Right forelimb (tissue), 1 donor: ENCODE results near the gene ITFG1.
"Not testable (repeated sequence)": the region's sequence is repeated elsewhere in the genome, so short reads cannot be mapped to it uniquely, and the experiment has no call there.

Experiments used
- DNase-seq: peaks from one replicate; pipeline ENCODE4 v3.0.0-alpha.2; 2018

ITFG1 gene

GRCh38 chr16:47143677-47144558 is 316.9 kb downstream of the ITFG1 start, which contains the start of gene NETO2:
Gene NETO2, minus strand, starts transcription at chr16:47143945. Its CDS starts 333 bp downstream, at chr16:47143612.
- DNase-seq, result peak; percentile 70

- DNase-seq, result peak; percentile 65
These were observed 317.8 kb downstream of the ITFG1 start for GRCh38 chr16:47142821-47143676.

GRCh38 chr16:47142486-47142820 is 318.4 kb downstream of the ITFG1 start:
- no peak for DNase-seq

DNA sequence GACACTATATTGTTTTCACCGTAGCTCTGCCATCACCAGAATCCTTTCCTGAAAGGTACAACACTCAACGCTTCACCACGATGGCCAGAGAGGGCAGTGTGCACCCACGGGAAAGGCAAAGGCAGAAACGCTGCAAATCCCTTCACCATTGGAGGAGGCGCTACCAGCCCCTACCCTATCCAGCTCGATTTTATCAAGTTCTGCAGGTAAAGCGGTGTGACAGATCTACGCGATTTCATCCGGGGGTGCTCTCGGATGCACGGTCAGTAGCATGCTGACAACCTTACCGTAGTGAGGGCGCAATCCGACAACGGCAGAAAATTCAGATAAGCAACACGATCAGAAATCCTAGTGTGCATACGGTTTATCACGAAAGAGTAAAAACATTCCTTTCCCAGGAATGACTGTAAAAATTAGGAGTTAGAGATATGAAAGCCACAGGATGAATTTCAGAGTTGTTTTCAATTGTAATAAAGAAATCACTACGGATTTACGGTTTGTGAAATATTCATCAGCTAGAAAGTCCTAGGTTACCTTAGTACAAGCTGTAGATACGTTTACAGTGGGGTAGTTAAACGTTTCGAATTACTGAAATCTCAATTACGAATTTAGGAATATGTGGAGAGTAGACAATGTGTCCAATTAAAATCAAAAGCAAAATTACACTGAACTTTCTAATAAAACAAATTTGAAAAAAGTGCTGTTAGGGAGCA is 318.9 kb downstream of the ITFG1 start:
- DNase-seq, result peak; percentile 87

DNA sequence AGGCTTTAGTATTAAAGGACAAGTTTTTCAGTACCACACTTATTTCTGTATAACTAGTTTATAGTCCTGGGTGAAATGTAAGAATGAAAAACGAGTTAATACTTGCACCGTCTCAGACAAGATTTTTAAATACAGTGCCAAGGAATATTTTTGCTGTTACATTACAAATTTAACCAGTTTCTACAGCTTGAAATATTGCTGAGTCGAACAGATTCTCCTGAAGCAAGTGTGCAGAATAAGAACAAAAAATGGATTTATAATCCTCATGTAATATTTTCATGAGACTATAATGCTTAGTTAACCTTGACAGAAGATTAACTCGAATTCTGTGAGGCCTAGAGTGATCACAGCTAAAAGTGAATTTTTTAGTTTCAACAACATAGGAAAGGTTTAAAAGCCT is 320.2 kb downstream of the ITFG1 start:
- DNase-seq, result no peak

DNA sequence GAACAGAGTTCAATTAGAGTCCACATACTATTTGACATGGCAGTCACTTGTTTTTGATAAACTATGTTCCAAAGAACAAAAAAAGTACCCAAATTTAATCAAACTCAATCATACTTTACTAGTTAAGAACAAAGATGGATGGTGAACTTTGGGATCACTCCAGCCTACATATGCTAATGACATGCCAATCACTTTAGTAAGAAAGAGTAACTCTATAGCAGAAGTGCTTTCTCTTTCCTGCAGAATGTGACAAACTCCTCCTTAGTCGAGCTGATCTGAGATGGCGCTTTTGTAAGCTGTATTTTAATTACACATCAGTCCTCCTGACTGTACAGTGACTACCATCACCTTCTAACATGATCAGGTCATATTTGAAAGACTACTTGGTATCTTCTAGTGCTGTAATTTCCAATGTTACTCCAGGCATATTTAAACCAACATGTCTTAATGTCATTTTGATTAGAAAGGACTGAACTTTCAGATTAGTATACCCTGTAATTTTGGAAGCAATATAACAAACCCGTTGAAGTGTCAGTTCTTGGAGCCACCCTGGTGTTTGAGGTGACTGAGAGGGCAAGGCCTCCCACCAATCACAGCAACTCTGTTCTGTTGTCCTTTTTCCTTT is 321.2 kb downstream of the ITFG1 start:
- no peak for DNase-seq

DNA sequence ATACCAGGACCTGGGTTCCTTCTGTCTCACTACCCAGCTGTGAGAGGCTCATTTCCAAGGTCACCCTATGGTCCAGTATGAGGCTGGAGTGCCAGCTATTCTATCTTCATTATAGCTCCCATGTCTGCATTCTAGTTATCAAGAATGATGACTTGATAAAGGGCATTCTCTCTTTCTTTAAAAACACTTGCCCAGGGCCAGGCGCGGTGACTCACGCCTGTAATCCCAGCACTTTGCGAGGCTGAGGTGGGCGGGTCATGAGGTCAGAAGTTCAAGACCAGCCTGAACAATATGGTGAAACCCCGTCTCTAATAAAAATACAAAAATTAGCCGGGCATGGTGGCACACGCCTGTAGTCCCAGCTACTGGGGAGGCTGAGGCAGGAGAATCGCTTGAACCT is 322.9 kb downstream of the ITFG1 start:
- not testable (repeated sequence) for DNase-seq

DNA sequence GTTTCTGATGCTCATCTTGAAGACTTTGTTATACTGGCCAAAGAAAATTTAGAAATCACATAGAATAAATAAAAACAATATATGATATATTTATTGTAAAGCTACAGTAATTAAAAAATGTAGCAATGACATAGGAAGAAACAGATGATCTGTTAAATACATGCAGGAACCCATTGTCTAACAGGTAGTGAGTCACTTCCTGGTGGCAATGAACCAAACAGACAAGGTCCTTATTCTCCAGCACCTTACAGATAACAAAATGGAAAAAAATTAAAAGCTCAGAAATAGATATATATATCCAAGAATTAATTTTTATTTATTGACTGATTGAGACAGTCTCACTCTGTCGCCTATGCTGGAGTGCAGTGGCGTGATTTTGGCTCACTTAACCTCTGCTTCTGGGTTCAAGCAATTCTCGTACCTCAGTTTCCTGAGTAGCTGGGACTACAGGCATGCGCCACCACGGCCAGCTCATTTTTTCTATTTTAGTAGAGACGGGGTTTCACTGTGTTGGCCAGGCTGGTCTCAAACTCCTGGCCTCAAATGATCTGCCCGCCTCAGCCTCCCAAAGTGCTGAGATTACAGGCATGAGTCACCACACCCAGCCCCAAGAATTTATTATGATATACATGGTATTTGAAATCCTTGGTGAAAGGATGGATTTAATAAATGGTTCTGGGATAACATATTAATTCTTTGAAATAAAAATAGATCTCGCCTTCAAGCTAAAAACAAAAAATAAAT is 324.6 kb downstream of the ITFG1 start:
- DNase-seq, result no peak

DNA sequence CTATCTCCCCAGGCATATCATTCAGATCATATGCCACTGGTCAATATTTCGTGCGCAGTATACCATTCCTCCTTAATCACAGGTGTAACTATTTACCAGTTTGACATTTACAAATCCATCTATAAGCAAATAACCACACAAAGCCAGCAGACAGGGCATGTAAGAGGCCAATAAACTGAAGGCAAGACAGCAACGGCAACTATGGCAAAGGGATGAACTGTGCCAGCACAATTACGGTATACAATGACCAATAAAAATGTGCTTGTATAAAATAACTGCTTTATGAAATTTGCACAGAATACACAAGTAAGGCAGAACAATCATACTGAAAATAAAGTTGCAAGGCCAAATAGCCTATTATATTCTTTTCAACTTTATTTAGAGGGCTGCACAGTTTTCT is 326.3 kb downstream of the ITFG1 start:
- DNase-seq, result no peak

- DNase-seq, result no peak
These were observed 328.6 kb downstream of the ITFG1 start for GRCh38 chr16:47132308-47132707.

DNA sequence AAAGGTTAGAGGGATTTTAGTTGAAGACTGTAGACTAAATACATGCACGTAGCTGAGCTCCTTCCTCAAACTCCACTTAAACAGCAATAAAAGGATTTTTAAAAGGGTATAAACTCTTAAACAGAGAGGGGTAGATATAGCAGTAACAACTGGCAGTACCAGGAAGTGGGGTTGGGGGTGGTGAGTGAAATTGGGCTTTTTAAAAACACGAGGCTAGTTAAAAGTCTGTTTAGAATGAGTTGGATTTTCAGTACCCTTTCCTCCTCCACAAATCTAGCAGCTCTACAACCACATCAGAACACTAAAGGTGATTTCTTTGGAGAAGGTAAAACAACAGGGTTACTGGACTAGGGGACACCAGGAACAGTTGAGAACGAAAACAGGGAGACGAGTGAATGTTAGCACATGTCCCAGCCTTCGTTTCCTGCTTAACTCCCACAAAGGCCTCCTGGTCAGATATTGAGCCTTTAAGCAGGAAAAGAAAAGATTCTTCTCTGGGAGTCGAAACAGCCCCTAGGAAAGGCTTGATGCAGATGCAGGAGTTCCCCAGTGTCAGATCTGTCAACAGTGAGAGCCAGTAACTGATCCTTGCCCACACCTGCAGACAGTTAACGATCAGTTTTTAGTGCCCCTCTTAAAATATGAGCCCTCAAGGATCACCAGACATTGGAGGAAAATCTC is 331.0 kb downstream of the ITFG1 start:
- no peak for DNase-seq

DNA sequence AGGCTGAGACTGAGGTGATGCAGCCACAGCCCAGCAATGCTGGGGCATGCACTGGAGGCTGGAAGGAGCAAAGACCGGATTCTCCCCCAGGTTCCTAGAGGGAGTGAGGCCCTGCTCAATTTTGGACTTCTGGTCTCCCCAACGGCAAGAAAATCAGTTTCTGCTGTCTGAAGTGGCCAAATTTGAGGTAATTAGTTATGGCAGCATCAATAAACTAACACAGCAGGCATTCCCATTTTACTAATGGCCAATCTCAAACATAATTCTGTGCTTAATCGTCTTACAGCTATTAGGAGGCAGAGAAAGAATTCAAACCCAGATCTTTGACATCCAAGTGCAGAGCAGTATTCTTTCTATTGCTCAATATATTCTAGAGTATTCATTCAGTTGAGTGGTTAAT is 333.3 kb downstream of the ITFG1 start:
- no peak for DNase-seq

- DNase-seq, result no peak
These were observed 335.1 kb downstream of the ITFG1 start for GRCh38 chr16:47125757-47126156.

GRCh38 chr16:47113130-47113529 is 347.7 kb downstream of the ITFG1 start:
- DNase-seq, result no peak

GRCh38 chr16:47110939-47111338 is 349.9 kb downstream of the ITFG1 start:
- no peak for DNase-seq

GRCh38 chr16:47109361-47109760 is 351.5 kb downstream of the ITFG1 start:
- no peak for DNase-seq
